Panc1 (cell line): ENCODE results near the gene SPEG. TPM values are rescaled to one million over a fixed set of nuclear protein-coding genes. Genes with fewer than 3 reads are reported as not detected.

ENCODE experiments used
- ATAC-seq: fragments of 200-7000 bp; cut with Tn5 transposase; 2 replicates; pipeline ENCODE4 v1.9.1; 2020; ENCODE audit warnings: mild to moderate bottlenecking, moderate library complexity
- BruUV-seq: library from RNA; stranded (reverse); fragments of 400-500 nt; replicated peaks from 2 replicates; lab custom pipeline; 2021; lab: Mats Ljungman, UMichigan
- CTCF ChIA-PET: fragments of 300-600 bp; sonication (Branson Sonifier 250); formaldehyde crosslinking; loops from one replicate; lab custom pipeline; 2022; ENCODE audit warnings: antibody characterized with exemption; lab: Charles Lee
- POLR2A ChIA-PET: fragments of 300-600 bp; sonication (Branson Sonifier 250); formaldehyde crosslinking; loops from one replicate; lab custom pipeline; 2022; ENCODE audit warnings: antibody characterized with exemption; lab: Charles Lee
- DNase-seq: peaks from one replicate; pipeline ENCODE4 v3.0.0-alpha.2; 2010; ENCODE audit warnings: low read depth, low spot score
- H3K27ac ChIP-seq: 2 replicates; pipeline ENCODE4 v1.5.1; 2011; ENCODE audit warnings: mild to moderate bottlenecking, low read length, inconsistent platforms
- H3K27me3 ChIP-seq: fragments of 200-500 bp; sonication (Bioruptor generic); 2 replicates; pipeline ENCODE4 v1.6.0; 2014; ENCODE audit warnings: low read length, inconsistent platforms; ENCODE audit not compliant: control insufficient read depth, insufficient read depth
- H3K36me3 ChIP-seq: fragments of 200-500 bp; sonication (Bioruptor generic); 2 replicates; pipeline ENCODE4 v1.5.1; 2014; ENCODE audit warnings: inconsistent platforms, mild to moderate bottlenecking, low read length, moderate library complexity; ENCODE audit not compliant: control insufficient read depth, insufficient read depth
- H3K4me1 ChIP-seq: 2 replicates; pipeline ENCODE4 v1.5.1; 2011; ENCODE audit warnings: inconsistent platforms, mild to moderate bottlenecking, low read length, moderate library complexity; ENCODE audit not compliant: control insufficient read depth, insufficient read depth
- H3K4me3 ChIP-seq, 2 experiments: 2 replicates each; pipeline ENCODE4 v1.5.1; 2011 to 2012; ENCODE audit warnings: low read depth in 2 of 2, low read length in 2 of 2, mild to moderate bottlenecking in 2 of 2, inconsistent platforms in 1 of 2, moderate library complexity in 1 of 2
- H3K9me3 ChIP-seq: fragments of 200-500 bp; sonication (Bioruptor generic); 2 replicates; pipeline ENCODE4 v1.5.1; 2014; ENCODE audit warnings: low read depth, mild to moderate bottlenecking, inconsistent platforms, low read length, moderate library complexity; ENCODE audit not compliant: control insufficient read depth, insufficient read depth
- CTCF ChIP-seq: fragments of 450-650 bp; IDR thresholded peaks from 2 replicates; pipeline ENCODE4 v1.5.1; 2017; ENCODE audit warnings: mild to moderate bottlenecking
- POLR2AphosphoS5 ChIP-seq: IDR thresholded peaks from 2 replicates; pipeline ENCODE4 v1.6.1; 2012; ENCODE audit warnings: mild to moderate bottlenecking, low read depth, low read length, moderate library complexity
- REST ChIP-seq, 2 experiments: IDR thresholded peaks; 2 replicates each; pipeline ENCODE4 v1.6.1; 2011 to 2012; ENCODE audit warnings: low read depth in 2 of 2, control low read depth in 1 of 2, low read length in 1 of 2, mild to moderate bottlenecking in 1 of 2, moderate library complexity in 1 of 2; ENCODE audit not compliant: insufficient read depth in 1 of 2
- SIN3A ChIP-seq: IDR thresholded peaks from 2 replicates; pipeline ENCODE4 v1.6.1; 2012; ENCODE audit warnings: low read depth, mild to moderate bottlenecking, low read length, moderate library complexity, borderline replicate concordance; ENCODE audit not compliant: insufficient read depth
- TCF7L2 ChIP-seq: IDR thresholded peaks from 2 replicates; pipeline ENCODE4 v1.6.1; 2011; ENCODE audit warnings: mild to moderate bottlenecking, low read depth, low read length, inconsistent platforms
- in situ Hi-C: cut with HindIII; loops from 2 replicates; pipeline ENCODE4 v1.10.0; 2016; ENCODE audit warnings: low sequenced_read_pairs, low pct_unique_long_range_greater_than_20kb
- intact Hi-C: fragments of 100-400 bp; cut with micrococcal nuclease; formaldehyde crosslinking; loops from one replicate; pipeline ENCODE4 v1.10.0; 2022; ENCODE audit not compliant: unreplicated experiment
- total RNA-seq: library from RNA; stranded (reverse); gene quantifications from one replicate; pipeline ENCODE4 v1.2.1, GENCODE V29; 2021; ENCODE audit not compliant: unreplicated experiment

The SPEG gene
- total RNA-seq, 1 experiment from 2014 or later, result 3.4 TPM

- Histone ChIP-seq H3K9me3 (no peaks in the 10 kb centered on the region), H3K4me1 (peaks cover 9% of the 10 kb centered on the region), H3K36me3 (no peaks in the 10 kb centered on the region; the same call in 1 of the 2 replicates), H3K27me3 (peaks cover 8% of the 10 kb centered on the region), H3K4me3 (no peak overlapping the region), H3K27ac (no peak overlapping the region)
- ATAC-seq, result no peak
- no peak for TF ChIP-seq CTCF
- TF ChIP-seq POLR2AphosphoS5, result no peak
- no peak for TF ChIP-seq SIN3A
- no peak for TF ChIP-seq TCF7L2
- no peak for TF ChIP-seq REST (IDR thresholded peaks at IDR 0.05; ENCODE audit: insufficient read depth in 1 of 2, low read depth in 2 of 2, low read length in 1 of 2)
- ChIA-PET POLR2A (no interaction called here), CTCF (no interaction called here)
- intact Hi-C loops, result no loop called here
- BruUV-seq, result no TSS peak
- in situ Hi-C loops, result no loop called here
- DNase-seq, result no peak
Observed at GRCh38 chr2:219437690-219438206, 3.1 kb downstream of the SPEG start.

- peaks cover 9% of the 10 kb centered on the region for H3K4me1 ChIP-seq
- no peaks in the 10 kb centered on the region; the same call in 1 of the 2 replicates for H3K36me3 ChIP-seq
- in situ Hi-C loops, result no loop called here
- POLR2A ChIA-PET, result no interaction called here
- TF ChIP-seq TCF7L2 (no peak), SIN3A (no peak), REST (IDR thresholded peaks at IDR 0.05; ENCODE audit: insufficient read depth in 1 of 2, low read depth in 2 of 2, low read length in 1 of 2) (no peak), CTCF (no peak), POLR2AphosphoS5 (no peak)
- no peak overlapping the region for H3K27ac ChIP-seq
- no peaks in the 10 kb centered on the region for H3K9me3 ChIP-seq
- BruUV-seq, result no TSS peak
- no peak for ATAC-seq
- CTCF ChIA-PET, result no interaction called here
- peaks cover 8% of the 10 kb centered on the region for H3K27me3 ChIP-seq
- no peak for DNase-seq
- intact Hi-C loops, result no loop called here
- H3K4me3 ChIP-seq, result no peak overlapping the region
Observed at GRCh38 chr2:219438453-219438852, 3.8 kb downstream of the SPEG start.
